ENCODE data around the gene PRKAR1B.

GRCh38 chr7:761101-761500, 34.0 kb upstream of the PRKAR1B start:
- TF ChIP-seq CTCF (tag by site-specific recombination; IDR thresholded peaks at IDR 0.05) (no peak), ATF2 (tag by site-specific recombination; IDR thresholded peaks at IDR 0.05; ENCODE audit: low read depth) (no peak), REST (tag by site-specific recombination; IDR thresholded peaks at IDR 0.05) (no peak), SP2 (tag by site-specific recombination; IDR thresholded peaks at IDR 0.05) (no peak), ZNF37A (tag by site-specific recombination; IDR thresholded peaks at IDR 0.05) (no peak), ZBTB49 (tag by site-specific recombination; IDR thresholded peaks at IDR 0.05; ENCODE audit: low read depth) (no peak), ZNF660 (tag by site-specific recombination; IDR thresholded peaks at IDR 0.05) (no peak), ZBTB44 (tag by site-specific recombination; IDR thresholded peaks at IDR 0.05) (no peak), ZNF548 (tag by site-specific recombination; IDR thresholded peaks at IDR 0.05) (no peak), PATZ1 (tag by site-specific recombination; IDR thresholded peaks at IDR 0.05) (no peak), ZNF121 (tag by site-specific recombination; IDR thresholded peaks at IDR 0.05) (no peak), GFI1B (tag by site-specific recombination; IDR thresholded peaks at IDR 0.05) (no peak), ZNF747 (tag by site-specific recombination; IDR thresholded peaks at IDR 0.05) (no peak), ZIC2 (tag by site-specific recombination; IDR thresholded peaks at IDR 0.05) (no peak)
